Activated naive CD4-positive, alpha-beta T cell treated with anti-CD3 and anti-CD28 coated beads, Interleukin-2, amount 50 U/mL, for 16 hours (primary cell): ENCODE data around the gene CELF1.
A peak's percentile ranks its signal among the peaks of the same experiment; 100 is the strongest.

Experiments
- DNase-seq: peaks from one replicate; pipeline ENCODE4 v3.0.0-alpha.2; 2020

Gene CELF1

GRCh38 chr11:47442514-47442913, 110.4 kb downstream of the CELF1 start:
- no peak for DNase-seq

GRCh38 chr11:47441421-47441820, 111.5 kb downstream of the CELF1 start:
- no peak for DNase-seq

- DNase-seq: no peak
Observed at GRCh38 chr11:47440054-47440476, 112.9 kb downstream of the CELF1 start.

DNA sequence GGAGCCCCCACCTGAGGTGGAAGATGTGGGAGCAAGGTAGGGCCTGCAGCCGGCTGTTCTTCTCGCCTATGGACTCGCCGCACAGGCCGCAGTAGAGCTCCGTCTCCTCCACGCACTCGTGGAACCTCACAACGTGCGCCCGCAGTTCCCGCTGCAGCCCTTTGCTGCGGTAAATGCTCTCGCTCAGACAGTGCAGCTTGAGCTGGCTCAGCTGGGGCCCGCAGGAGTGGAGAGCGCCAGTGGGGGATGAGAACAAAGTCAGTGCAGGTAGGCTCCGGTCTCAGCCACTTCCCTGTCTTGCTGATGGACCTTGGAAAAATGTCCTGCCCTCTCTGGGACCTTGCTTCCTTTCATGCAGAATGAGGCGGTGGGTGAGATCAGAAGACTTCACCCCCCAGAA, 114.2 kb downstream of the CELF1 start:
- DNase-seq: no peak

DNA sequence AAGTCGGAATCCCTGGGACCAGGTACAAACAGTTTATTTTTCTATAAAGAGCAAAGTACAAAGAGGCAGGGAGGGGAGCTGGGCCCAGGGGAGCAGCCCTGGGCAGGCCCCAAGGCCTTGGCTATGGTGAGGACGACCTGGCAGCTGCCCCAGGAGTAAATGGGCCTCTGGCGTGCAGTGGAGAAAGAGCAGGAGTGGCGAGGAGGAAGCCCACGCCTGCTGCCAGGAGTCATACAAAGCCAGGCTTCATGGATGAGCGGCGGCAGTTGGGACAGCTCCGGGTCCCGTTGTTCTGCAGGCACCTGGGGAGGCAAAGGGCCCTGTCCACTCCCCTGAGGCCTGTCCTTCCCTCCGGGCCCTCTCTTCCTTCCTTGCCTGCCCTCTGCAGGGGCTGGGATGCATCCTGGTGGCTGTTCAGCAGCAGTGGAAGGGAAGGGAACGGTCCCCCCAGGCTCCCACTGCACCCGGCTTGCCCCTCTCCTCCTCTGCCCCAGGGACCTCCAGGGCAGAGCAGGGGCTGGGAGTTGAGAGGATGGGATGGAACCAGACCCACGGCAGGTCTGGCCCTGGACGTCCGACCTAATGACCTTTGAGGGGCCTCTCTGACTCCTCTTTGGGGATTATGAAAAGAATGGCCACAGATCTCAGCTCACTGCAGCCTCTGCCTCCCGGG, 115.0 kb downstream of the CELF1 start:
- DNase-seq: no peak

DNA sequence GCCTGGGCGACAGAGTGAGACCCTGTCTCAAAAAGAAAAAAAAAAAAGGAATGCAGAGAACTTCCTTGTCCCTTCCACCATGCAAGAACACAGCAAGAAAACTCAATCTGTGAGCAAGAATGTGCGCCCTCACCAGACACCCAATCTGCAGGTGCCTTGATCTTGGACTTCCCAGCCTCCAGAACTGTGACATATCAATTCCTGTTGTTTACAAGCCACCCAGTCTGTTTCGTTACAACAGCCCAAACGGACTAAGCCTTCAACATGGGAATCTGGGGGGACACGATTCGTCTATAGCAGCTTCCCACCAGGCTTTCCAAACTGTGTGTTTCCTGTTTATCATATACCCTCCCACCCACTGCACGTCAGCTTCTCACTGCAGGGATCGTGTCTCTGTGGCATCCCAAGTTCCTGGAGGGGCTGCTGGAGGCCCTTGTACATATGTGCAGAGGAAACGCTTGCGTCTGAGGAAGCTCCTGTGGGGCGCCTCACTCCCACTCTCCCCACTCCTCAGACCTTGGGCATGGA, 115.7 kb downstream of the CELF1 start:
- DNase-seq: no peak

DNA sequence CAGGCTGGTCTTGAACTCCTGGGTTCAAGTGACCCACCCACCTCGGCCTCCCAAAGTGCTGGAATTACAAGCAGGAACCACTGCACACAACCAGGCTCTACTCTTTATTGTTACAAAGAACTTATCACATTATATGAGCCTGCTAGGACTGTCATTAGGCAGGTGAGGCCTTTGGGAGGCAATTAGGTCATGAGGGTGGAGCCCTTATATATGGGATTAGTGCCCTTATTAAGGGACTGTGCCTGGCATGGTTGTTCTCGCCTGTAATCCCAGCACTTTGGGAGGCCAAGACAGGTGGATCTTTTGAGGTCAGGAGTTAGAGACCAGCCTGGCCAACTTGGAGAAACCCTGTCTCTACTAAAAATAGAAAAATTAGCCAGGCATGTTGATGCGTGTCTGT, 116.2 kb downstream of the CELF1 start:
- no peak for DNase-seq

GRCh38 chr11:47435687-47436086, 117.2 kb downstream of the CELF1 start:
- DNase-seq: no peak

DNA sequence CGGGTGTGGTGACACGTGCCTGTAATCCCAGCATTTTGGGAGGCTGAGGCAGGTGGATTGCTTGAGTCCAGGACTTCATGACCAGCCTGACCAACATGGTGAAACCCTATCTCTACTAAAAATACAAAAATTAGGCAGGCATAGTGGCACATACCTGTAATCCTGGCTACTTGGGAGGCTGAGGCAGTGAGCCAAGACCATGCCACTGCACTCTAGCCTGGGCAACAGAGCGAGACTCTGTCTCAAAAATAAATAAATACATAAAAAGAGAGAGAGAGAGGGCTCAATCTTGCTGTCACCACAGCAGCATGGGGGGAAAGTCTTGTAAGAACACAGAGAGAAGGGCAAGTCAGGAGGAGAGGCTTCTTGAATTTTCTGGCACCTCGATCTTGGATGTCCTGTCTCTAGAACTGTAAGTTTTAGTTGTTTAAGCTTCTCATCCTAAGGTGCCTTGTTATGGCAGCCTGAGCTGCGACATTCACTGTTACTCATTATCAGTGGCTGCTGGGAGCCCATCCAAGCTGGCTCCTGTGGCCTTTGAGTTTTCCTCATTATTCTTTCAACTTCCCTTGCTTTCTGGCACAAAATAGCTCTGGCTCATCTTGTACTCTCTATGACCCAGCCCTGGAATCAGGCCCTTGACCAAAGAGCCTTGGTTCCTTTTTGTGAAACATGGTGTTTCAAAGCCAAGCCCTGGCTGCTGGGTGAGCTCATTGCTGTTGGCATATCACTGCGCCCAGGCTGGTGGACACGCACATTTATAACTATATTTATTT, 118.7 kb downstream of the CELF1 start:
- no peak for DNase-seq

- DNase-seq: no peak
Observed at GRCh38 chr11:47433157-47433556, 119.8 kb downstream of the CELF1 start.

DNA sequence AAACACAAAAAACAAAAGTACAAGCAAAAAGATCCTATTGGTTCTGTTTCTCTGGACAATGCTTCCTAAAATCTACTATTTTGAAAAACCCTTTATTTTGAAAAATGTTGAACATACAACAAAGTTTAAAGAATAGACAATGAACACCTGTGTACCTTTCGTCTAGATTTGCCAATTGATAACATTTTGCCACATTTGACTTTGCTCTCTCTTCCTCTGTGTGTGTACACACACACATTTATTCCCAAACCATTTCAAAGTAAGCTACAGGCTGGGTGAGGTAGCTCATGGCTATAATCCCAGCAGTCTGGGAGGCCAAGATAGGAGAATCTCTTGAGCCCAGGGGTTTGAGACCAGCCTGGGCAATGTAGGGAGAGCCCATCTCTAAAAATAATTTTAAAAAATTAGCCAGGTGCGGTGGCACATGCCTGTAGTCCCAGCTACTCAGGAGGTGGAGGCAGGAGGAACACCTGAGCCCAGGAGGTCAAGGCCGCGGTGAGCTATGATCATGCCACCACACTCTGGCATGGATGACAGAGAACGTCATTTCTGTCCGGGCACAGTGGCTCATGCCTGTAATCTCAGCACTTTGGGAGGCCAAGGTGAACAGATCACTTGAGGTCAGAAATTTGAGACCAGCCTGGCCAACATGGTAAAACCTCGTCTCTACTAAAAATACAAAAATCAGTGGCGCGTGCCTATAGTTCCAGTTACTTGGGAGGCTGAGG, 121.4 kb downstream of the CELF1 start:
- no peak for DNase-seq

DNA sequence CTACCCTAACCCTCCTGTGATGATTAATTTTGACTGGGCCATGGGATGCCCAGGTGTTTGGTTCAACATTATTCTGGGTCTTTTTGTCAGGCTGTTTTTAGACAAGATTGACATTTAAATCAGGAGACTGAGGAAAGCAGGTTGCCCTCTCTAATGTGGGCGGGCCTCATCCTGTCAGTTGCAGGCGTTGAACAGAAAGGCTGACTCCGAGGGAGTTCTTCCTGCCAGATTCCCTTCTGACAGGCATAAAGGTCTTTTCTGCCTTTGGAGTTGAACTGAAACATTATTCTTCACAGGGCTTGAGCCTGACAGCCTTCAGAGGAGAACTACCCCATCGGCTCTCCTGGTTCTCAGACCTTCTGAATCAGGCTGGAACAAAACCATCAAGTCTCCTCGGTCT, 122.4 kb downstream of the CELF1 start:
- no peak for DNase-seq

DNA sequence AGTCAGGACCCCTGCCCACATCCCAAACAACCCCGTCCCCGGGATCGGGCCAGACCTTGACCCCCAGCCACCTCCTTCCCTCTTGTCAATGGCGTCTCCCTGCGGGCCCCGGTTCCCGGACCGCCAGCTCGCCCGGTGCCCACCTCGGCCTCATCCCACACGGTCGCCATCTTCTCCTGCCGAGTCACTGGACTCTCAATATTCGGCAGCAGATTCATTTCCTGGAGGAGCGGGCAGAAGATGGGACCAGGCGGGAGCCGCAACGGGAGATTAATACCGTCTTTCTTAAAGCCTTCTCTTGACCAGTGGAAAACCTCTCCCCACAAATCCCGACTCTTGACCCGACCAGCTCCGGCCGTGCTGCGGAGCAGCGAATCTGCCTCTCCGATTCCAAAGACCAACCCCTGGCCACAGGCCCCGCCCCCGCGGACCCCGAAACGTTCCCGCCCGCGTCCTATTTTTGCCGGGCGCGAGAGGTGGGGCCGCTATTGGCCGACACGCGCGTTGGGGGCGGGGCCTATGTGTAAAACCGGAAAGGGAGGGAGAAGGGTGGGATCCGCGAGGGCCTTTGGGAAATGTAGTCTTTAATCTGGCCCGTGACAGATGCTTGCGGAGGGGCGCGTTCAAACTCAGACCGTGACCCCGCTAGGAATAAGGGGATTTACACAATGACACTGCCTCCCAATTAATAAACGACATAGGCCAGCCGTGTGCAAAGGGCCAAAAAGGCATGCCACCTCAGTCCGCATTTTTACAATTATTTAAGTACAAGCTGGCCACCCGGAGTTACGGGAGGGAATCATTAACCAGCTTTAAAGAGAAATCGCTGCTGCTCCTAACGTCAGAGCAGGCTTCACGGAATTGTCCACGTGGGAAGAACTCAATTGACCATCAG, 126.6 kb downstream of the CELF1 start, which contains the start of gene PSMC3:
PSMC3 (minus strand) TSS at position 378 of the 895 bp plus-strand sequence; CDS start at position 218, 160 bp downstream.
- peak; percentile 99 for DNase-seq

GRCh38 chr11:47425611-47426010, 127.3 kb downstream of the CELF1 start:
- DNase-seq: no peak

GRCh38 chr11:47418454-47419259, 134.3 kb downstream of the CELF1 start:
- no peak for DNase-seq

GRCh38 chr11:47417712-47418111, 135.2 kb downstream of the CELF1 start:
- no peak for DNase-seq

DNA sequence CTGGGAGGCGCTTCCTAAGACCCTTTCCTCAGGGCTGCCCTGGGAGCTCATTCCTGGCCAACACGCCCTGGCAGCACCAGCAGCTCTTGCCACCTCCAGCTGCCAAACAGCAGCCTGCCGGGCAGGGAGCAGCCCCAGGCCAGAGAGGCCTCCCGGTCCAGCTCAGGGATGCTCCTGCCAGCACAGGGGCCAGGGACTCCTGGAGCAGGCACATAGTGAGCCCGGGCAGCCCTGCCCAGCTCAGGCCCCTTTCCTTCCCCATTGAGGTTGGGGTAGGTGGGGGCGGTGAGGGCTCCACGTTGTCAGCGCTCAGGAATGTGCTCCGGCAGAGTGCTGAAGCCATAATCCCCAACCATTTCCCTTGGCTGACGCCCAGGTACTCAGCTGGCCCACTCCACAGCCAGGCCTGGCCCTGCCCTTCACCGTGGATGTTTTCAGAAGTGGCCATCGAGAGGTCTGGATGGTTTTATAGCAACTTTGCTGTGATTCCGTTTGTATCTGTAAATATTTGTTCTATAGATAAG, 136.9 kb downstream of the CELF1 start:
- DNase-seq: no peak
